ENCODE measurements around the gene MSI2. TPM values are rescaled to one million over a fixed set of nuclear protein-coding genes. Genes with fewer than 3 reads are reported as not detected.
A peak's percentile ranks its signal among the peaks of the same experiment; 100 is the strongest.

Gene MSI2
- total and polyA plus RNA-seq, 12 donors, result 25.5 to 135 (median 121) TPM

GRCh38 chr17:57603546-57603945 lies 347.2 kb downstream of the MSI2 start:
- Histone ChIP-seq H3K4me3 (no peak overlapping the region), H3K9me3 (no peaks in the 10 kb centered on the region), H3K27me3 (no peaks in the 10 kb centered on the region), H3K36me3 (no peaks in the 10 kb centered on the region), H3K4me1 (peaks cover 15 to 80% (median 62%) of the 10 kb centered on the region in 9 donors), H3K27ac (peak overlapping the region in 9 of 10 donors; percentile 70 to 95 (median 87))
- no peak for TF ChIP-seq CTCF (IDR thresholded peaks at IDR 0.05)
- DNase-seq, result no peak
- intact Hi-C loops (cut with DNase I), result loop anchor here in 5 of 10 donors (5.0 to 10.0 kb wide), 4 partner anchors 59 to 469 kb away; no protein-coding TSS in a partner anchor
- WGBS, 2 donors, result 81 to 84% methylated on average over 3 of the region's 3 CpGs
- ATAC-seq, result no peak

- peak overlapping the region in 9 of 10 donors; percentile 70 to 95 (median 87) for H3K27ac ChIP-seq
- intact Hi-C loops (cut with DNase I), result loop anchor here in 5 of 10 donors (5.0 to 10.0 kb wide), 4 partner anchors 58 to 469 kb away; no protein-coding TSS in a partner anchor
- H3K27me3 ChIP-seq, result no peaks in the 10 kb centered on the region
- H3K4me3 ChIP-seq, result no peak overlapping the region
- no peaks in the 10 kb centered on the region for H3K9me3 ChIP-seq
- no peaks in the 10 kb centered on the region for H3K36me3 ChIP-seq
- H3K4me1 ChIP-seq, result peaks cover 15 to 76% (median 59%) of the 10 kb centered on the region in 9 donors
- ATAC-seq (no peak), DNase-seq (no peak)
- TF ChIP-seq CTCF (IDR thresholded peaks at IDR 0.05), result no peak
- 69 to 72% methylated on average over 5 of the region's 5 CpGs for WGBS, 2 donors
These were observed 347.7 kb downstream of the MSI2 start for GRCh38 chr17:57603978-57604377.

- Histone ChIP-seq H3K36me3 (no peaks in the 10 kb centered on the region), H3K4me3 (peak overlapping the region in 5 of 10 donors; percentile 1 to 27 (median 25)), H3K27me3 (no peaks in the 10 kb centered on the region), H3K9me3 (no peaks in the 10 kb centered on the region), H3K4me1 (peaks cover 15 to 65% (median 50%) of the 10 kb centered on the region in 9 donors), H3K27ac (peak overlapping the region; percentile 70 to 95 (median 87))
- peak; percentile 50 to 73 for DNase-seq
- peak; percentile 73 to 88 (median 82) for ATAC-seq
- TF ChIP-seq CTCF (IDR thresholded peaks at IDR 0.05), result peak in 1 of 9 donors; percentile 21
- intact Hi-C loops (cut with DNase I), result loop anchor here in 7 of 10 donors (5.0 to 10.0 kb wide), 6 partner anchors 57 to 1323 kb away; no protein-coding TSS in a partner anchor
- 18 to 23% methylated on average over 24 of the region's 24 CpGs for WGBS, 2 donors
These were observed 348.7 kb downstream of the MSI2 start for GRCh38 chr17:57604771-57605674.

GRCh38 chr17:57605675-57606105 lies 349.4 kb downstream of the MSI2 start:
- H3K9me3 ChIP-seq, result no peaks in the 10 kb centered on the region
- no peaks in the 10 kb centered on the region for H3K36me3 ChIP-seq
- H3K27ac ChIP-seq, result peak overlapping the region; percentile 70 to 95 (median 87)
- peaks cover 15 to 58% (median 46%) of the 10 kb centered on the region in 9 donors for H3K4me1 ChIP-seq
- peak overlapping the region in 5 of 10 donors; percentile 1 to 27 (median 25) for H3K4me3 ChIP-seq
- 58 to 68% methylated on average over 5 of the region's 5 CpGs for WGBS, 2 donors
- ATAC-seq (no peak), DNase-seq (no peak)
- intact Hi-C loops (cut with DNase I), result loop anchor here in 5 of 10 donors (5.0 to 10.0 kb wide), 4 partner anchors 62 to 1323 kb away; no protein-coding TSS in a partner anchor
- H3K27me3 ChIP-seq, result no peaks in the 10 kb centered on the region
- TF ChIP-seq CTCF (IDR thresholded peaks at IDR 0.05), result no peak
